ENCODE results near the gene INSC.

INSC gene

DNA sequence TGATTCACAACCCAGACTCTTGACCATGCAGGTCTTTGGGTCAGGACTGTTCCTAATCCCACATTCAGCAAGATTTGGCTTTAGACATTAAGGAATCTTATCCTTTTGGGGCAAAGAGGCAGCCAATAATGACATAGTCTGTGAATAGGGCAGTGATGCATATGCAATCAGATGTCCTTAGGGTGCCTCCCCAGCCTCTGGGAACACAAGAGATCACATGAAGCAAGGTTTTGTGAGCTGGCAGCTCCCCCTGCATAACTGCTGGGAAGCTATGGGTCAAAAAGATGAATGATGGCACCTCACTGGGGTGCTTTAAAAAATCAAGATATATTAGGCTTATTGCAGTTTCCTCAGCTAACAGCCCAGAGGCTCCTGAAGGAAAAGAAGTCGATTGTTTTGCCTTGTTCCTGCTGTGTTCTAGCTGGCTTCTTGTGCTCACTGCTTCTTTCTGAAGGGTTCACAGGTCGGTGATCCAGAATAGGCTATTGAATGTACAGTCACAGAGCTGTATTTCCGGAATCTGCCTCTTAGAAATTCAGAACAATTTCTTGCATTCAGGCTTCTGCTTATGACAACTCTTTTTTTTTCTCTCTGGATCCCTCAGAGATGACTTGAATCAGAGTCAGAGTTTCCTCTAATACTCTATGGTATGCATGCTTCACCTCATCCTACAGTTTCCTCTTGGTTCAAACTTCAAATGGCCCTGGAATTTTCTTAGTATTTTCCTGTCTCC, 31.7 kb downstream of the INSC start:
- DNase-seq (ENCODE audit: low read depth) = peak; percentile 51
- H3K4me3 ChIP-seq (ENCODE audit: low read length) = no peak overlapping the region
- TF ChIP-seq, protein P1, sequence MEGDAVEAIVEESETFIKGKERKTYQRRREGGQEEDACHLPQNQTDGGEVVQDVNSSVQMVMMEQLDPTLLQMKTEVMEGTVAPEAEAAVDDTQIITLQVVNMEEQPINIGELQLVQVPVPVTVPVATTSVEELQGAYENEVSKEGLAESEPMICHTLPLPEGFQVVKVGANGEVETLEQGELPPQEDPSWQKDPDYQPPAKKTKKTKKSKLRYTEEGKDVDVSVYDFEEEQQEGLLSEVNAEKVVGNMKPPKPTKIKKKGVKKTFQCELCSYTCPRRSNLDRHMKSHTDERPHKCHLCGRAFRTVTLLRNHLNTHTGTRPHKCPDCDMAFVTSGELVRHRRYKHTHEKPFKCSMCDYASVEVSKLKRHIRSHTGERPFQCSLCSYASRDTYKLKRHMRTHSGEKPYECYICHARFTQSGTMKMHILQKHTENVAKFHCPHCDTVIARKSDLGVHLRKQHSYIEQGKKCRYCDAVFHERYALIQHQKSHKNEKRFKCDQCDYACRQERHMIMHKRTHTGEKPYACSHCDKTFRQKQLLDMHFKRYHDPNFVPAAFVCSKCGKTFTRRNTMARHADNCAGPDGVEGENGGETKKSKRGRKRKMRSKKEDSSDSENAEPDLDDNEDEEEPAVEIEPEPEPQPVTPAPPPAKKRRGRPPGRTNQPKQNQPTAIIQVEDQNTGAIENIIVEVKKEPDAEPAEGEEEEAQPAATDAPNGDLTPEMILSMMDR (IDR thresholded peaks at IDR 0.05; ENCODE audit: insufficient read depth, low read depth, low read length, missing control alignments) = no peak

DNA sequence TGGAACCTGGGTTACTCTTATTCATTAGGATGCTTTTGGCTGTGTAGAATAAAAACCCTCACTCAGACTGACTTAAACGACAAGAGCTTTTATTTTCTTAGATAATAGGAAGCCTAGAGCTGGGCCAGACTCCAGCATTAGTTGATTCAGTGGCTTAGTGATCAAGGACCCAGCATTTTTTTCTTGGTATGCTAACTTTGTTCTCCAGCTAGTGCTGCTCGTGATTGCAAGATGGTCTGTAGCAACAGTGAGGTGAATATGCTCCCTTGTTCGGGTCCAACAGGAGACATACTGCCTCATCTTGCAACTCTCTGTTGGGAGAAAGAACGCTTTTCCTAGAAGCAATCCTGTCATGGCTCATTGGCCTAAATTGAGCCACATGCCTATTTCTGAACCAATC, 33.4 kb downstream of the INSC start:
- DNase-seq (ENCODE audit: low read depth) = no peak
- H3K4me3 ChIP-seq (ENCODE audit: low read length) = no peak overlapping the region
- TF ChIP-seq, protein P1 (IDR thresholded peaks at IDR 0.05; ENCODE audit: insufficient read depth, low read depth, low read length, missing control alignments) = no peak

DNA sequence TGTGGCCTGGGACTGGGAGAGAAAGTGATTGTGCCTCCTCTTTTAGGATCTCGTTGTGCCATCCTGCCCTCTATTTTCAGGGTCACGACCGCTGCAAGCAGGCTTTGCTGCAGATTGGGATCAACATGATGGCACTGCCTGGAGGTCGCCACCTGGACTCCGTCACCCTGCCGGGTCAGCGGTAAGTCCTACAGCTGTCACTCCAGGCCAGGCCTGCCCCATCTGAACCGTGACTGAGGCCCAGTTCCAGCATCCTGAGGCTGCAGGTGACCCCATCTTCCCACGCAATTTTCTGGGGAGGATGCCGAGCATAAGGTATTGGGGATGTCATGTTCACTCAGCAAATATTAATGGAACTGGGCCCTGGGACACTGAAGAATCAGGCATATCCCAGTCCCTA, 34.3 kb downstream of the INSC start:
- TF ChIP-seq, protein P1 (IDR thresholded peaks at IDR 0.05; ENCODE audit: insufficient read depth, low read depth, low read length, missing control alignments) = no peak
- H3K4me3 ChIP-seq (ENCODE audit: low read length) = no peak overlapping the region
- DNase-seq (ENCODE audit: low read depth) = no peak

GRCh38 chr11:15150507-15150906, 35.8 kb downstream of the INSC start:
- no peak for DNase-seq (ENCODE audit: low read depth)
- no peak overlapping the region for H3K4me3 ChIP-seq (ENCODE audit: low read length)
- TF ChIP-seq, protein P1 (IDR thresholded peaks at IDR 0.05; ENCODE audit: insufficient read depth, low read depth, low read length, missing control alignments) = no peak

DNA sequence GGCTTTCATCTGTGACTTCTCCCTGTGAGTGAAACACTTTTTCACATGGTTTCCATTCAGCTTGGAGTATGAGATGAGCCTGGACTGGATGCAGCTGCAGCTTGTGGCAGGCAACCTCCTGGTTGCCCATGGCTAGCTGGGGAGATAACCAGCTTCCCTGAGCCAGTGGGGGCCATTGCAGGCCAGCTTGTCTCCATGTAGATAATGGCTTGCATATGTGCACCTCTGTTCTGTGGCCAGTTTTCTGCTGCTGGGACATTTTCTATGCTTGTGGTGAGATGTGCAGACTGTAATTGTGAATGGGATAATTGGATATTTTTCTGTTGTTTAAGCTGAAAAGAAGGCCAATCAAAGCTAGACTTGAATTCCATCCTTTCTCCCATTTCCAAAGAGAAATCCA, 38.5 kb downstream of the INSC start:
- no peak for DNase-seq (ENCODE audit: low read depth)
- TF ChIP-seq, protein P1 (IDR thresholded peaks at IDR 0.05; ENCODE audit: insufficient read depth, low read depth, low read length, missing control alignments) = no peak
- H3K4me3 ChIP-seq (ENCODE audit: low read length) = no peak overlapping the region

GRCh38 chr11:15157181-15157580, 42.5 kb downstream of the INSC start:
- no peak overlapping the region for H3K4me3 ChIP-seq (ENCODE audit: low read length)
- TF ChIP-seq, protein P1 (IDR thresholded peaks at IDR 0.05; ENCODE audit: insufficient read depth, low read depth, low read length, missing control alignments) = no peak
- DNase-seq (ENCODE audit: low read depth) = peak; percentile 94

DNA sequence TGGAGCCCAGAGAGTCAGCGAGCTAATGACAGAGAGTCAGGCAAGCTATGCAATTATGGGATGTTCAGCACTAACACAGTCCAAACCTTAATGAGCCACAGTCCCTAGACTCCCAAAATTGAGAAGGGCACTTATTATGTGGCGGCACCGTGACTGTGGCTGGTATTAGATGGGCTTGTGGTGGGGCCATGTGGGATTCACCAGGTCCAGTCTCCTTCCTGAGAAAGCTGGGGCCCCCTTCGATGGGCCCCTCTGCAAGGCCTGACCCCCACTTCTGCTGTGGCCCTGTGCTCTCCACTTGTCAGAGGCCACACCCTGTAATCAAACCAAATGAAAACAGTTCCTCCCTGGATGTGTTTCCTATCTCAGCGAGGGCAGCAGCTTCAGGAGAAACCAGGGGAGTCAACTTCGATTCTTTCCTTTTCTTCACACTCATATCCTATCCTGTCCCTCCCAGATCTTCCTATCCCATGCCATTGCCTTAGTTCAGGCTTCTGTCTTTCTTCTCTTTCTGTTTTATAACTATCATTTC, 42.9 kb downstream of the INSC start:
- no peak overlapping the region for H3K4me3 ChIP-seq (ENCODE audit: low read length)
- TF ChIP-seq, protein P1 (IDR thresholded peaks at IDR 0.05; ENCODE audit: insufficient read depth, low read depth, low read length, missing control alignments) = no peak
- no peak for DNase-seq (ENCODE audit: low read depth)

Measured in epithelial cell of esophagus (primary cell).